ENCODE results near the gene CDK4.

GRCh38 chr12:57723630-57723962 lies 28.5 kb downstream of the CDK4 start:
- TF ChIP-seq, protein P1, sequence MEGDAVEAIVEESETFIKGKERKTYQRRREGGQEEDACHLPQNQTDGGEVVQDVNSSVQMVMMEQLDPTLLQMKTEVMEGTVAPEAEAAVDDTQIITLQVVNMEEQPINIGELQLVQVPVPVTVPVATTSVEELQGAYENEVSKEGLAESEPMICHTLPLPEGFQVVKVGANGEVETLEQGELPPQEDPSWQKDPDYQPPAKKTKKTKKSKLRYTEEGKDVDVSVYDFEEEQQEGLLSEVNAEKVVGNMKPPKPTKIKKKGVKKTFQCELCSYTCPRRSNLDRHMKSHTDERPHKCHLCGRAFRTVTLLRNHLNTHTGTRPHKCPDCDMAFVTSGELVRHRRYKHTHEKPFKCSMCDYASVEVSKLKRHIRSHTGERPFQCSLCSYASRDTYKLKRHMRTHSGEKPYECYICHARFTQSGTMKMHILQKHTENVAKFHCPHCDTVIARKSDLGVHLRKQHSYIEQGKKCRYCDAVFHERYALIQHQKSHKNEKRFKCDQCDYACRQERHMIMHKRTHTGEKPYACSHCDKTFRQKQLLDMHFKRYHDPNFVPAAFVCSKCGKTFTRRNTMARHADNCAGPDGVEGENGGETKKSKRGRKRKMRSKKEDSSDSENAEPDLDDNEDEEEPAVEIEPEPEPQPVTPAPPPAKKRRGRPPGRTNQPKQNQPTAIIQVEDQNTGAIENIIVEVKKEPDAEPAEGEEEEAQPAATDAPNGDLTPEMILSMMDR (IDR thresholded peaks at IDR 0.05) = no peak
- TF ChIP-seq ZFX (IDR thresholded peaks at IDR 0.05; ENCODE audit: borderline replicate concordance) = no peak
